NCI-H1092 treated with DMSO at 0.1 percent for 48 hours (cell line): ENCODE data around the gene TPBG.

ENCODE experiments used
- DNase-seq: peaks from one replicate; lab custom pipeline; 2025; lab: John Stamatoyannopoulos, UW

TPBG gene, protein sequence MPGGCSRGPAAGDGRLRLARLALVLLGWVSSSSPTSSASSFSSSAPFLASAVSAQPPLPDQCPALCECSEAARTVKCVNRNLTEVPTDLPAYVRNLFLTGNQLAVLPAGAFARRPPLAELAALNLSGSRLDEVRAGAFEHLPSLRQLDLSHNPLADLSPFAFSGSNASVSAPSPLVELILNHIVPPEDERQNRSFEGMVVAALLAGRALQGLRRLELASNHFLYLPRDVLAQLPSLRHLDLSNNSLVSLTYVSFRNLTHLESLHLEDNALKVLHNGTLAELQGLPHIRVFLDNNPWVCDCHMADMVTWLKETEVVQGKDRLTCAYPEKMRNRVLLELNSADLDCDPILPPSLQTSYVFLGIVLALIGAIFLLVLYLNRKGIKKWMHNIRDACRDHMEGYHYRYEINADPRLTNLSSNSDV

DNA sequence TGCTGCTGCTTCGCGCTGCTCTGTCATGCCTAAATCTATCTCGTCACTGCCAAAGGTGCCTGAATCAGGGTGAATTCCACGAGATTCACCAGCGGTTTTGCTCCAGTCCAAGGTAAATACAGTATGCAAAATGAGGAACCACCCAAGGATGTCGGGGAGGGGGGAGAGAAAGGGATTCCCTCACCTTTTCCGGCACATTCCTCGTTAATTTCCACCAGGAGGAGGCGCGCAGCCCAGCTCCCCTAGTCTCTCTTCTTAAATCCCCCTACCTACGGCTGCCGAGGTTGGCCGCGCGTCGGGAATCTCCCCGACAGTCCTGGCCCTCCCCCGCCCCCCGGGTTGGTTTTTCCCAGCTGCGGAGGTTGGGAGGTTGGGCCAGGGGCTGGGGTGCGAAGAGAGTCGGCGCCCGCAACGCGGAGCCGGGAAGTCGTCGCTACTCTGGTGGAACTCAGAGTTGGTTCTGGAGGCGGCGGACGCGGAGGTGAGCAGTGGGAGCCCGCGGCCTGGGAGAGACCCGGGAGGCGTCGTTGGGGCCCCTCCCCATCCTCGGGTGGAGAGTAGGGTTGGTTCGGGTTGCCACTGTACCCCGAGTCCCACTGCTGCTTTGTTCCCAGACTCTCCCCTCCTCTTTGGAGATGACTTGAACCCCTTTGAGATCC lies at the start of gene TPBG:
TPBG (plus strand) TSS at position 390 of the 659 bp plus-strand sequence. CDS start 1,145 bp downstream, outside the sequence.
- DNase-seq = peak; percentile 31

DNA sequence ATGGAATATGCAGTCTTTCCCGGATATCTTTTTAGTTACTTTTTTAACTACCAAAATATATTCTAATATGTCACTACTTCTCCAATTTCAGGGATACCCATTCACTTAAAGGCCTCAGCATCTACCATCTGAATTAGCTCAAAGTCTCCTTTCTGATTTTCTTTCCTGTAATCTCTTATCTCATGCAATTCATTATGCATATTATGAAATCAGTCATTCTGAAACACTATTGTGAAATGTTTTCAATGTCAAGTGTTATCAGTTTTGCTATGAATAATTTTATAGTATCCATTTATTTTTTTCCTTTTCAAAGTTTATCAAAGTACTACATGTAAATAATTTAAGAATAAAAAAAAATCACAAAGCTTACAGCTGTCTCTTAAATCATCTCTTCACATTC lies 41.2 kb upstream of the TPBG start:
- DNase-seq = no peak

DNA sequence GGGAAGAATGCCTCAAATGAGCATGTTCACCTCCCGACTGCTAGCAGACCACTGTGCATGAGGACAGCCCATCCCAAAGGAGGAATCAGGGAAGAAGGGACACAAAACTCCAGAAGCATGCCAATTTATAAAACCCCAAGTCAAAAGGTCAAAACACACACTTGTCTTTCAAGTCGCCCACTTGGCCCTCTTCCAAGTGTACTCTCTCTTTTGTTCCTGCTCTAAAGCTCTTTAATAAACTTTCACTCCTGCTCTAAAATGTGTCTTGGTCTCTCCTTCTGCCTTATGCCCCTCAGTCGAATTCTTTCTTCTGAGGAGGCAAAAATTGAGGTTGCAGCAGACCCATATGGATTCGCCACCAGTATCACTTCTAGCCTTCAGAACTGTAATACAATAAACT lies 33.9 kb upstream of the TPBG start:
- no peak for DNase-seq

DNA sequence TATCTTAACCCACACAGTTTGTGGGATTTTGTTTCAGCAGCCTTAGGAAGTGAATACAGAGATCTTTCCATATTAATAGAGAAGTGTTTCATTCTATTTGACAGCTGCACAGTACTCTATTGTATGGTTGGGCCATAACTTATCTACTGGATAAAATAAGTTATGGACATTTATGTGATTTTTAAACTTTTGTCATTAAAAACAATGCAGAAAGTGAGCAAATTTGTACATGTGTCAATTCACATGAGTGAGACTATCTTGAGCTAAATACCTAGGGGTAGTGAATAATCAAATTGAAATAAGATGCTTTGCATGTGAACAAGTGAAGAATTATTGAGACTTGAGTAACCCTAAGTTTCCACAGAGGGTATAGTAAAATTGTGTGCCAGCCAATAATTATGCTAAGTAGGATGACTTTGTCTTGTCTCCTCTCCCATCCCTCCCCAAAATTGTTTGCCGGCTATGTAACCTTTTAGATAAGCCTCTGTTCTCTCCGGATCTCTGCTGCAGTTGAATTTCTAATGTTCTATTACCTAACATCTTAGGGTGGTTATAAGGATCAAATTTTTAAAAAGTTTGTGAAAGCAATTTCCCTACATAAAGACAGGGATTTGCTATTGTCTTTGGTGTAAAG lies 33.3 kb upstream of the TPBG start:
- no peak for DNase-seq

DNA sequence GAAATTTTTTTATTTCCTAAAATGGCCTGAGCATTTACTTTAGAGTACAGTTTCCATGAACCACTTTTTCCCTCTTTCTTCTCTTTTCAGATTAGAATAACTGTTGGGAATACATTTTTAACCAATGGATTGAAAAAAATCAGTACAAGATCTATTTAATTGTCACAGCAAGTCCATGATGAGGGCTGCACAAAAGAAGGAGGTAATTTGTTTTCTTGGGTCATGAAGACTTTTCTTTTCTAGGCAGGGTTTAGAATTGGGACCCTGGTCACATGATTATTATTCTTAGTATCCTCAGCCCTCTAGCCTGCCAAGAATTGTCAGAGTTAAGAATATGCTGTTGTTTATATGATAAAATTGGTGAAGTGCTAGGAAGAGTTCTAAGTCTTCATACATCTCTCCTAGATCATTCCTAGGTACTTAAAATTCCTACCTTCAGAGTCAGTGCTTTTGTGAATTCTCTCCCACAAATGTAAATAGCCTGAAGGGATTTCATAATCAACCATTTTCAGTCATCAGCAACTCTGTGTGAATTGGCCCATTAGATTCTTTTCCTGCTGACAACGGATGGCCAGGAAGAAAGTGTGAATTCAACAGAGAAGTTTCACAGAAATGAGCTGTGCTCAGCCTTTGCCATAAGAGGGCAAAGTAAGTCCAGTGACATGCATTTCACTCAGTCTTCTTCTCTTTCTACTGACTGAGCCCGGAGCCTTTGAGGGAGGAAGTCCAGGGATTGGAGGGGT lies 32.4 kb upstream of the TPBG start:
- DNase-seq = no peak

DNA sequence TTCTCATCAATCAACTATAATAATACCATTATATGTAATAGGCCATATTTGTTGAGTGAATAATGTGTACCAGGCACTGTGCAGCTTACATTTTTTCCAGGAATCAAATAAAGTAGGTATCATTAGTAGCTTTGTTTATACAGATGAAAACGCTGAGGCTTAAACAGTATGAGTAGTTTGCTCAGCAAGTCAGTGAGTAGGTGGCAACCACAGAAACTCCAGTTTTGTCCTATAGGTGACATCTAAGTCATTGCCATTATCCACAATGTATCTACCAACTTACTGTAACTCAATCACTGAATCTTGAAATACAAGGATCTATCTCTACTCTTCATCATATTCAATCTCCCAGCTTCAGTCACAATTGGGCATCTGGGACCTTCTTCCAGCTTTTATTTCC lies 29.8 kb upstream of the TPBG start:
- no peak for DNase-seq

DNA sequence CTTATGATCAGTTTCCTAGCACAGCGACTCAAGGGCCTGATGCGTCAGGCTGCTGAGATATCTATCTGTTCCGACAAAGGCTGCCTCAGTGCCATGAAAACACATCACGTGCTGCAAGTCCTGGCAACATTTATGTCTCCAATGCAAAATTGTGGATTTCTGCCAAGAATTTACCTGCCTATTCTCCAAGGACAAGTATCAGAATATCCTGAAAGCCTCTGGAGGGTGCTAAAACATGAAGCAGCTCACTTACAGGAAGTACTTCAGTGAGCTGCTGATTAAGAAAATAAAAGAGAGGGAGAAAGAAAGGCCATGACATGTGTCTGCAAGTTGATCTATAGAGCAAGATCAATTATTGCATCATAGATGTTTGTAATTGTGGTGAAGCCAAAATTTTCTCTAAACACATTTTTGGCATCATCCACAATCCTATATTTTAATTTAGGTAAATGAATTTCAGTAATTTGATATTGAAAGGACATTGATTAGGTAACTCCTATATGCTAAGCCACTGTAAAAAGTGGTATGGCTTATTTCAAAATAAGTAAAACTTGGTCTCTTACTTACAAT lies 25.8 kb upstream of the TPBG start:
- no peak for DNase-seq

DNA sequence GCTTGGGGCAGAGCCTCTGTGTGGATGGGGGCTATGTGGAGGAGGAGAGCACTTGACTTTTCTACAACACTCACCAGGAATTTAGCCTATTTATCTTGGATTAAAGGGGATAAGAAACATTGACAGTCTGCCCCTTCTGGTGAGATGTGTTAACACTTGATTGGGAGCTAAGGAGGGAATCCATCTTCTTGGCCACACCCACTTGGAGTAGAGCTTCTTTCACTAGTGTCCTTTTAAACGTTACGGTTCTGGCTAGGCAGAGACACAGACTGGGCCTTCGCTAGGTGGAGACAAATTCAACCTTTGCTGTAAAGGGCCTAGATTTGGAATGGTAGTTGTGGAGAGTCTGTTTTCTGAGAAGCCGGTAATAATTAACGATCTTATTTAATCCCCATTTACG lies 15.5 kb upstream of the TPBG start:
- DNase-seq = no peak

DNA sequence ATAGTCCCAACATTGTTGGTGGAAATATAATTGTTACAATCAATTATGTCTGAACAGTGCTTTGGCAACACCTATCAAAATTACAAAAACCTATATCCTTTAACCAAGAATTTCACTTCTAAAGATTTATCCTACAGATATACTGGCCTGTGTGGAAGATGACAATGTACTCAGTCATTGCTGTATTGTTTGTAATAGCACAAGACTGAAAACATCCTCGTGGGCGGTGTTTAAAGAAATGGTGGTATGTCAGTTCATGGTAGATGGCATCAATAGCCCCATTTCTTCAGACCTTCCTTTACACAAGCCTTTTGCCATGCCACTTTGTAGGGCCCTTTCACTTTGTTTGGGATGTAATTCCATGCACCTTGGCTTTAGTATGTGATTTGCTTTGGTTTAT lies 9.8 kb upstream of the TPBG start:
- no peak for DNase-seq

DNA sequence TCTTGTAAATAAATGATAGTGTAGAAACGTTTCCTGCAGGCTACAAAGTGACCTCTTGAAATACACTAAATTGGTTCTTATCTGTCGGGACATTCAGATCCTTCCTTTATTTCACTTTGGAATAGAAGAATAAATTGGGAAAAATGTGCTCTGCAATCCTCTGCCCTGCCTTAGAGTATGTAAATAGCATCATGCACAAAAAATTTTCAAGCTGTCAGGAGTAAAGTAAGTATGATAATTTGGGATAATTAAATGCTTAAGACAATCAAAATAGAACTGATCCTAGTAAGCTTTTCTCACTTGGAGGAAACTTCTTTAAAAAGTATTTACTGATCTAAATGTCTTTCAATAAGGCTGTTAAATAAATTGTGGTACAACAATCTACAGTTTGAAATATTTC lies 3.1 kb upstream of the TPBG start:
- no peak for DNase-seq

DNA sequence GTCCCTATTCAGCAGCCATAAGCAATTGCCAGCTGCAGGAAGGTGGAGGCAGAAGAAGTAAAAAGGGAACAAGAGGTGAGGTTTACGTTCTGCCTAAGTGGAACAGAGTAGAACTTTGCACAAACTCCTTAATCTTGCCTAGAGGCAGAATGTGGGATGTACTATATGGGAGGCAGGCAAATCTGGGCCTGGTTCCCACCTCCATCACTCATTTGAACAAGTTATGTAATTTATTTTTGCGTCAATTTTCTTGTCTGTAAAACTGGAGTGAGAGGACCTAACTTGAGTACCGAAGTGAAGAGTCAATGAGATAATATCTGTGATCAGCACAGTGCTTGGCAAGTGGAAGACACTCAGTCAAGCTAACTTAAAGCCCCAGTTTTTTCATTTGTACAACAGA lies 2.0 kb upstream of the TPBG start:
- DNase-seq = no peak

DNA sequence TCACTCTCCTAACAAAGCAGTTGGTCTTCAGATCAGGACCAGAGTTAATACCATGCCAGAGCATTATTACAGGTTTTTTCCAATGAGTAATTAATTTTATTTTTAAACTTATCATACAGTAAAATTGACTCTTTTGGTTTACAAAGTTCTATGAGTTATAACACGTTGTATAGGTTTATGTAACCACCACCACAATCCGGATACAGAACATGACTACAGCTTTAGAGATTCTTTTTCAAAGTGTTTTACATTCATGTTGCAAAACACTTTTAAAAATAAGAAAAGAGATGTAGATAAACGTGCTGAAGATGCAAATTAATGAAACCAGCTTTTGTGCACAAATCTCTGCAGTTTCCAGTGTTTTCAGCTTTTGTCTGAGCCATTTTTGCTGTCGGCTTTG lies 1.5 kb upstream of the TPBG start:
- no peak for DNase-seq

DNA sequence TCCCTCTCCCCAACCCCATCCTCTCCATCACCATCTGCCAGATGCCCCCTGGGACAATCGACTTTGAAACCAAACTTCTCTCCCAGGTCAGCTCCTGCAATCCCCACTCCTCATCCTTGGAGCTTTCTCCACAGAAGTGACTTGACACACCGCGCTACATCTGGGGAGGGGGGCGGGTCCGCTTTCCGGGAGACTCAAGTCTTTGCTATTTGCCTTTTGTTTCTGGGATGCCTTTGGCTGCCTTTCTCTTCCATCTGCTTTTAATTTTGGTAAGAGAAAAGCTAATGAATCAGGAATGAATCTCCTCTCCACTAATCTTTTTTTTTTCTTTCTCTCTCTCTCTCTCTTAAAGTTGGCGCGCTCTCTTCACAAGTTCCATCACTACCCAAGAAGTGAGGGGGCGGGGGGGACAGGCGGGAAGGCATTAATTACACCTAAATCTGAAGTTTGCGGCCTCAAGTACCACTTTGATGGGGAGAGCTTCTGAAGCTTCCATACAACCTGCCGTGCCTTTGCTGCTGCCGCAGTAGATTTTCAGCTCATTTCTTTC lies 664 bp upstream of the TPBG start:
- no peak for DNase-seq

DNA sequence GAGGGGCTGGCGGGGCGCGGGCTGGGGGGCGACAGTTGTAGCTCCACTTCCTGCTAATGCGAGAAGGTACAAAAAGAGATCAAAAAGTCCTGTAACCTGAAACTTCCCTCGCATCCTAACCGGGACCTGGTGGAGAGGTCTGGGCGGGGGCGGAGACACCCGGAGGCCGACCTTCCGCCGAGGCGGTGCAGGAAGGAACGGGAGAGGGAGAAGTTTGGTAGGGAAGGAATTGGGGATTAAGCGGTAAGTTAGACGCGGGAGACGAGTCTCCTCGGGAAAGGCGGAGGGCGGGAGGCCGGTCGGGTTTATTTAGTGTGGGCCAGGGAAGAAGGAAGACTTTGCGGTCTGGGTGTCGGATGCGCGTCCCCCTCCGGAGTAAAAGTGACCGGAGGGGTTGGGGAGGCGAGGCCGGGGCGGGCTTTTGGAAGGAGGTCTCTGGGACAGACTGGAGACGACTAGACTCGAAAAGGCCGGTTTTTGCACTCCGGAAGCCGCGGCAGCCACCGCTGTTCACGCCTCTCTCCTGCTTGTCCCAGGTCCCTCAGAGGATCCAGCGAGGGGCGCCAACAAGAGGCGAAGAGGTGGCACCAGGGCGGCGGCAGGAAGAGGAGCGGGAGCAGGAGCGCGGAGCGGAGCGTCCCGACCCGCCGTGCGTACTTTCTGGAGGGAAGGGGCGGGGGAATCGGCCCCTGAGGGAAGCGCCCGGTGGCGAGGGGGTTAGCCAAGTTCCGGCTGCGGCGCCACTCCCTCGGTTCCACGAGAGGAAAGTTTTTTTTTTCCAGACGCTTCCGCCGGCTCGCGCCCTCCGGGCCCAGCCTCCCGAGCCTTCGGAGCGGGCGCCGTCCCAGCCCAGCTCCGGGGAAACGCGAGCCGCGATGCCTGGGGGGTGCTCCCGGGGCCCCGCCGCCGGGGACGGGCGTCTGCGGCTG lies 734 bp downstream of the TPBG start:
- peak; percentile 24 for DNase-seq

DNA sequence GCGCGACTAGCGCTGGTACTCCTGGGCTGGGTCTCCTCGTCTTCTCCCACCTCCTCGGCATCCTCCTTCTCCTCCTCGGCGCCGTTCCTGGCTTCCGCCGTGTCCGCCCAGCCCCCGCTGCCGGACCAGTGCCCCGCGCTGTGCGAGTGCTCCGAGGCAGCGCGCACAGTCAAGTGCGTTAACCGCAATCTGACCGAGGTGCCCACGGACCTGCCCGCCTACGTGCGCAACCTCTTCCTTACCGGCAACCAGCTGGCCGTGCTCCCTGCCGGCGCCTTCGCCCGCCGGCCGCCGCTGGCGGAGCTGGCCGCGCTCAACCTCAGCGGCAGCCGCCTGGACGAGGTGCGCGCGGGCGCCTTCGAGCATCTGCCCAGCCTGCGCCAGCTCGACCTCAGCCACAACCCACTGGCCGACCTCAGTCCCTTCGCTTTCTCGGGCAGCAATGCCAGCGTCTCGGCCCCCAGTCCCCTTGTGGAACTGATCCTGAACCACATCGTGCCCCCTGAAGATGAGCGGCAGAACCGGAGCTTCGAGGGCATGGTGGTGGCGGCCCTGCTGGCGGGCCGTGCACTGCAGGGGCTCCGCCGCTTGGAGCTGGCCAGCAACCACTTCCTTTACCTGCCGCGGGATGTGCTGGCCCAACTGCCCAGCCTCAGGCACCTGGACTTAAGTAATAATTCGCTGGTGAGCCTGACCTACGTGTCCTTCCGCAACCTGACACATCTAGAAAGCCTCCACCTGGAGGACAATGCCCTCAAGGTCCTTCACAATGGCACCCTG lies 1.6 kb downstream of the TPBG start:
- peak; percentile 39 for DNase-seq

DNA sequence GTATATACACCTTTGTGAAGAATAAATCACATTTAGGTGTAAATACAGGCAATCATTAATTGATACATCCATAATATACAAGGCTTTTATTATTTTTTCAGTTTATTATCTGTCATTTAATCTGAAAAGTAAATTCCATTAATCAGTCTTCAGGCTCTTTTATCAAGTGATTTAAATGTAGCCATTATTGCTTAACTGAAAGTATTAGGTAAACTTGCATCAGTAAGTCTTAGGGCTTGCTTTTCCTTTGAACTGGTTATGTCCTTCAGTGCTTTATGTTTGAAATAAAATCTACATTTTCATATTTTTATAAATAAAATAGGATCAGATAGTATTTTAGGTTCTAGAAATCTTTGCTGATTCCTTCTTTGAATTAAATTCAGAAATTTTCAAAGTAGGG lies 4.1 kb downstream of the TPBG start:
- no peak for DNase-seq

DNA sequence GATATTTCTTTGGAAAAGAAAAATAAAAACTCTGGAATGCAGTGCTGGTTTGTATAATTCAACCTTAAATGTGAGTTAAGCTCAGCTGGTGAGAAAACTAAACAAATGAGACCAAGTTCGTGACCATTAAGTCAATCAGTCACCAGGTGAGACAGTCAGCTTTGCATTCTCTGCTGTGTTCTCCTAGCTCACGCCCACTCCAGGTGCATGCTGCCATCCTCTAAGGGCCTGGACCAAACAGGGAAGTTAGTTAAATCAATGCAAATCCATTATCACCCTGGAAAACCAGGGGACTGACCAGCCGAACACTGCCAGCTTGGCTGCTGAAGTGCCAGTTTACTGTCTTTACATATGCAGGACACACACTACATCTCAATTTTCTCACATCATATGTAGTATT lies 7.2 kb downstream of the TPBG start:
- DNase-seq = no peak

DNA sequence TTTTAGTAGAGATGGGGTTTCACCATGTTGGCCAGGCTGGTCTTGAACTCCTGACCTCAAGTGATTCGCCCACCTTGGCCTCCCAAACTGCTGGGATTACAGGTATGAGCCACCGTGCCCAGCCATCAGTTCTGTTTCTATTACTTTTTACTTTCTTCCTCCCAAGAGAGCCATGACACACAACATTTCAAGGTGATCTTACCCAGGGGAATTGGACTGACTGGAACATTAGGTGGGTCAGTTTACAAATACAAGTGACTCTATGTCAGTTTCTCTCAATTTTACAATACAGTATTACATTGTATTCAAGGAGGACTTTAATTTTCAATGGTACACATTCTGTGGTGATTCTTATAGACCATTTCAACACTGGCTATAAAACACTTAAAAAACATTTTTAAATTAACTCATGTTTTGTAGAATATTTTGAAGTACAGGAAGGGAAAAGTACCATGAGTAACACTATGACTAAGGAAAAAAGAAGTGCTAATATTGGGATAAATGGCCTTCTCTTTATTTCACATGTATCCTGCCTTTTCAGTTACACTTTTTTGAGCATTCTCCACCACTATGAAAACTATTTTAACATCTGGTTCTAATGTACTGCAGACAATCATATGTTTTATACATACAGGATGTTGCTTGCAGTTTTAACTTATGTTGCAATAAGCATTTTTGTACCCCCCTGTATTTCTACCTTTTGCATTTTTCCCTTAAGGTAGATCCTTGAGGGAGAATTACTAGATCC lies 8.4 kb downstream of the TPBG start:
- DNase-seq = no peak

DNA sequence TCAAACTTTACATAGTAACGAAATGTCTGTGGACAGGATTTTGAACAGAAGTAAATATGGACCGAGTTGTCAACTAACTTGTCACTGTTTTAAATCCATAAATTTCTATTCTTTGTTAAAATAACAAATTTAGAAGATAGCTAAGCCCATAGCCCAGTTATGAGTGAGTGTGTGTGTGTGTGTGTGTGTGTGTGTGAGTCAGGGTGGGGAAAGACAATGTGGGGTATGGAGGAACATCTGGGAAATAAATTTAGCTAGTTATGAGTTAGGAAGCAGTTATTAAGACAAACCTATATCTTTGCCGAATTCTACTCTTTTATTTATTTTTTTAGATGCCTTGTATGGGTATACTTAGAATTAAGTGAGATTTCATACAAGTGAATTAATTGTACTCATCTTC lies 9.0 kb downstream of the TPBG start:
- DNase-seq = no peak
